ENCODE data around the gene SYNJ1. TPM values are rescaled to one million over a fixed set of nuclear protein-coding genes. Genes with fewer than 3 reads are reported as not detected.
"Not testable (repeated sequence)": the region's sequence is repeated elsewhere in the genome, so short reads cannot be mapped to it uniquely, and the experiment has no call there.

SYNJ1 gene
- total RNA-seq, 1 donor from 2014 or later: 4.1 TPM

DNA sequence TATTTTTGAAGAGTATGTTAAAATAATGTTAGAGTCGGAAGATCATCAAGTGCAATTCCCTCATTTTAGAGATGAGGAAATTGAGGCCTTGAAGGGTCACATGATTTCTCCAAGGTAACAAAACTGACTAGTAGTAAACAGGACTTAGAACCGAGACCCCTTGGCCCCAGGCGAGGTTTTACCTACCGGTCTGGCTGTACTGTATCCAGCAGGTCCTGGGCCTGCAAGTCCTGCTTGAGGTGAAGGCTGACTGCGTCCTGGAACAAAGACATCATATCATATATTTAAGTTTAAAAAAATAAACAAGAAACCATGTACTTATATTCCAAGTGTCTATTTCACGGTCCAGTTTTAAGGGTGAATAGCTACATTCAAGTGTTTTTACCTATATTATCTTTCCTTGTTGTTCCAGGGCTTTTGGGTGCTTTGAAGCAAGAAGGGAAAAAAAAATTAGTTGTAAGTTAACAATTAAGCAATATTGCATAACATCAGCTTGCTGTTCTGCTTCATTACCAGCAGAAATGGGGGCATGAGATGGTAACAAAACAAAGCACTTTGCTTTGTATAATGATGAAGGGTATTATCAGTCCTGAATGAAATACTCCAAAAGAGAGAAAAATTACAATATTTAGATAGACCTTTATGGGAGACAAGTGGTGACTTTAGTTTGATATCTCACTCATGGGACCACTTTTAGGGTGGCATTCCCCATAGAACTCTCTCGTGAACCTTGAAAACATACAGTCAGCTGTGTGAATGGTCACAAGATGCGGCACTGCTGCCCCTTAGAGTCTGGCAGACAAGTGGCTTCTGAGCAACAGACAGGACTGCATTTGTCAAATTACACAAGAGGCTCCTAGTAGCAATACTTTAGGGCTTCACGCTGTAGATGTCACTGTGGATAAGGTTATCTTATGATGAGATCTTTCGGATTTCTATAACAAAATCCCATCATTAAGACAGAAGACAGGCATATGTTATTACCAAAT, 85.8 kb downstream of the SYNJ1 start:
- Histone ChIP-seq H3K36me3 (no peaks in the 10 kb centered on the region), H3K9me3 (ENCODE audit: low read depth) (no peaks in the 10 kb centered on the region), H4K20me1 (ENCODE audit: low read depth) (no peaks in the 10 kb centered on the region), H2AFZ (replicated peaks) (no peak overlapping the region), H3F3A (ENCODE audit: low read depth) (no peaks in the 10 kb centered on the region), H3K4me3 (no peak overlapping the region), H3K79me2 (ENCODE audit: low read depth) (no peaks in the 10 kb centered on the region), H3K9ac (no peak overlapping the region), H3K27ac (no peak overlapping the region), H3K4me1 (peaks cover 3% of the 10 kb centered on the region), H3K27me3 (peaks cover 10% of the 10 kb centered on the region), H3K4me2 (no peak overlapping the region)
- H3K27ac Mint-ChIP-seq: no peak overlapping the region
- no peaks in the 10 kb centered on the region for H3K36me3 Mint-ChIP-seq
- no peaks in the 10 kb centered on the region for H3K9me3 Mint-ChIP-seq
- H3K4me3 Mint-ChIP-seq: no peak overlapping the region
- no peaks in the 10 kb centered on the region for H3K4me1 Mint-ChIP-seq
- no peaks in the 10 kb centered on the region for H3K27me3 Mint-ChIP-seq (ENCODE audit: insufficient read depth, low read depth)
- TF ChIP-seq EZH2phosphoT487 (IDR thresholded peaks at IDR 0.05) (no peak), CTCF (IDR thresholded peaks at IDR 0.05) (no peak), EZH2 (IDR thresholded peaks at IDR 0.05) (no peak)
- DNase-seq (ENCODE audit: low spot score): no peak

DNA sequence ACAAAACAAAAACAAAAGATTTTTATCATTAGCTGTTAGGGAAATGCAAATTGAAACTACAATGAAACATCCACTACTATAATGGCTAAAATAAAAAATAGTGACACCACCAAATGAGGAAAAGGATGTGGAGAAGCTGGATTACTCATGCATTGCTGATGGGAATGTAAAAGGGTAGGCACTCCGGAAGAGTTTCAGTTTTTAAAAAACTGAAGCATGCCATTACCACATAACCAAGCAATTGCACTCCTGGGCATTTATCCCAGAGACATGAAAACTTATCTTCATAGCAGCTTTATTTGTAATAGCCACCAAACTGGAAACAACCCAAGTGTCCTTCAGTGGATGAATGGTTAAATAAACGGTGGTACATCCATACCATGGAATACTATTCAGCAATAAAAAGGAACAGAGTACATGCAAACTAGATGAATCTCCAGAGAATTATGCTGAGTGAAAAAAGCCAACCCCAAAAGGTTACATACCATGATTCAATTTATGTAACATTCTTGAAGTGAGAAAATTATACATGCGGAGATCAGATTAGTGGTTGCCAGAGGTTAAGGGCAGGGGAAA, 101.1 kb downstream of the SYNJ1 start:
- Histone ChIP-seq H4K20me1 (ENCODE audit: low read depth) (no peaks in the 10 kb centered on the region), H3K27me3 (no peaks in the 10 kb centered on the region), H3K4me1 (no peaks in the 10 kb centered on the region), H3K9me3 (ENCODE audit: low read depth) (no peaks in the 10 kb centered on the region), H3K4me3 (no peak overlapping the region), H3K27ac (no peak overlapping the region), H3K9ac (no peak overlapping the region), H3K36me3 (no peaks in the 10 kb centered on the region), H3K79me2 (ENCODE audit: low read depth) (no peaks in the 10 kb centered on the region), H2AFZ (replicated peaks) (no peak overlapping the region), H3F3A (ENCODE audit: low read depth) (no peaks in the 10 kb centered on the region), H3K4me2 (no peak overlapping the region)
- no peak overlapping the region for H3K27ac Mint-ChIP-seq
- TF ChIP-seq EZH2phosphoT487 (IDR thresholded peaks at IDR 0.05): no peak
- no peak for TF ChIP-seq CTCF (IDR thresholded peaks at IDR 0.05)
- TF ChIP-seq EZH2 (IDR thresholded peaks at IDR 0.05): no peak
- H3K4me1 Mint-ChIP-seq: no peaks in the 10 kb centered on the region
- H3K4me3 Mint-ChIP-seq: no peak overlapping the region
- H3K9me3 Mint-ChIP-seq: no peaks in the 10 kb centered on the region
- H3K27me3 Mint-ChIP-seq (ENCODE audit: insufficient read depth, low read depth): peaks cover 2% of the 10 kb centered on the region
- H3K36me3 Mint-ChIP-seq: no peaks in the 10 kb centered on the region
- DNase-seq (ENCODE audit: low spot score): no peak

DNA sequence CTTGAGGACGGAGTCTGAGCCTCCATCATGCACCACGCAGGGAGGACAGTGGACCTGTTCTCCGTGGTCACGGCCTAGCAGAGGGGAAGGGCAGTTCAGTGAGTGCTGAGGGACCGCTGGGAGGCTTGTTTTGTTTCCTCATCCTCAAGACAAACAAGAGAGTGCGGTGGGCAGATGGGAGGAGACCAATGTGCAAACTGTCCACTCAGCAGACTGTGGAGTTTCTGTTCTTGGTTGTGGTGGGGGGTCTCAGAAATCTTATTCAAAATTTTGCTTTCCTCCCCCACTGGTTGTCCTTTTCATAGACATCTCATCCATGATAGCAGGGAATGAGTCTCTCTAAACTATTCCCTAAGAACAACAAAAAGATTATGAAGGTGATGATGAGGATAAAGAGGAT, 109.6 kb downstream of the SYNJ1 start:
- H3K79me2 ChIP-seq (ENCODE audit: low read depth); H3K4me3 Mint-ChIP-seq; H3K4me1 ChIP-seq; H3F3A ChIP-seq (ENCODE audit: low read depth); H3K27ac Mint-ChIP-seq; H3K4me2 ChIP-seq; H3K36me3 ChIP-seq; H3K4me1 Mint-ChIP-seq; H3K4me3 ChIP-seq; H3K9me3 ChIP-seq (ENCODE audit: low read depth); DNase-seq (ENCODE audit: low spot score); H4K20me1 ChIP-seq (ENCODE audit: low read depth); H3K27me3 Mint-ChIP-seq (ENCODE audit: insufficient read depth, low read depth); H3K36me3 Mint-ChIP-seq; H3K9me3 Mint-ChIP-seq; H3K9ac ChIP-seq; H3K27ac ChIP-seq; H2AFZ ChIP-seq (replicated peaks): not testable (repeated sequence)
- peaks cover 21% of the 10 kb centered on the region for H3K27me3 ChIP-seq

All from neural progenitor cell (in vitro differentiated cells).